GM12891 (cell line): ENCODE data around the gene SPATA20.

Experiments used
- POLR2A ChIP-seq: IDR thresholded peaks from 2 replicates; pipeline ENCODE4 v1.6.1; 2011; ENCODE audit warnings: low read depth, low read length, control low read depth
- POLR2AphosphoS5 ChIP-seq: IDR thresholded peaks from 2 replicates; pipeline ENCODE4 v1.6.1; 2011; ENCODE audit warnings: low read depth, low read length, control low read depth

- TF ChIP-seq POLR2A (no peak), POLR2AphosphoS5 (no peak)
These were observed 27.1 kb downstream of the SPATA20 start for GRCh38 chr17:50573866-50574611.
